MM.1S (cell line): ENCODE data around the gene RAPGEFL1.
"Not testable (repeated sequence)": the region's sequence is repeated elsewhere in the genome, so short reads cannot be mapped to it uniquely, and the experiment has no call there.

ENCODE experiments used
- DNase-seq: peaks from one replicate; pipeline ENCODE4 v3.0.0-alpha.2; 2015
- H2AFZ ChIP-seq: fragments of 300-600 bp; sonication (generic); 2 replicates; pipeline ENCODE4 v1.6.0; 2016; ENCODE audit warnings: antibody characterized with exemption, low read length
- H3F3A ChIP-seq: fragments of 300-600 bp; sonication (generic); 2 replicates; pipeline ENCODE4 v1.6.1; 2016; ENCODE audit warnings: mild to moderate bottlenecking, antibody characterized with exemption, low read length, moderate library complexity, mixed read lengths; ENCODE audit not compliant: insufficient read depth
- H3K27ac ChIP-seq: fragments of 300-600 bp; sonication (generic); 2 replicates; pipeline ENCODE4 v1.5.1; 2016; ENCODE audit warnings: mild to moderate bottlenecking, low read length
- H3K27me3 ChIP-seq: fragments of 300-600 bp; sonication (generic); replicated peaks from 2 replicates; pipeline ENCODE4 v1.6.0; 2016; ENCODE audit warnings: low read length; ENCODE audit not compliant: insufficient read depth
- H3K36me3 ChIP-seq: fragments of 300-600 bp; sonication (generic); replicated peaks from 2 replicates; pipeline ENCODE4 v1.6.1; 2016; ENCODE audit warnings: mild to moderate bottlenecking, low read length, mixed read lengths; ENCODE audit not compliant: insufficient read depth
- H3K4me1 ChIP-seq: fragments of 300-600 bp; sonication (generic); 2 replicates; pipeline ENCODE4 v1.6.1; 2016; ENCODE audit warnings: low read length, mixed read lengths
- H3K4me2 ChIP-seq: fragments of 300-600 bp; sonication (generic); 2 replicates; pipeline ENCODE4 v1.6.0; 2016; ENCODE audit warnings: low read depth, low read length
- H3K4me3 ChIP-seq: fragments of 300-600 bp; sonication (generic); 2 replicates; pipeline ENCODE4 v1.5.1; 2016; ENCODE audit warnings: low read length, mixed read lengths
- H3K79me2 ChIP-seq: fragments of 300-600 bp; sonication (generic); 2 replicates; pipeline ENCODE4 v1.6.1; 2016; ENCODE audit warnings: mixed run types, low read length, mixed read lengths
- H3K9ac ChIP-seq: fragments of 300-600 bp; sonication (generic); 2 replicates; pipeline ENCODE4 v1.6.1; 2016; ENCODE audit warnings: low read length, mixed read lengths
- H3K9me2 ChIP-seq: fragments of 300-600 bp; sonication (generic); replicated peaks from 2 replicates; pipeline ENCODE4 v1.6.1; 2016; ENCODE audit warnings: mild to moderate bottlenecking, low read length, mixed read lengths; ENCODE audit not compliant: insufficient read depth
- H3K9me3 ChIP-seq: fragments of 300-600 bp; sonication (generic); replicated peaks from 2 replicates; pipeline ENCODE4 v1.6.1; 2016; ENCODE audit warnings: mild to moderate bottlenecking, low read length, mixed read lengths; ENCODE audit not compliant: insufficient read depth
- H4K20me1 ChIP-seq: fragments of 300-600 bp; sonication (generic); 2 replicates; pipeline ENCODE4 v1.6.1; 2016; ENCODE audit warnings: mild to moderate bottlenecking, low read length, moderate library complexity, mixed read lengths; ENCODE audit not compliant: insufficient read depth
- CTCF ChIP-seq: fragments of 300-600 bp; sonication (generic); IDR thresholded peaks from 2 replicates; pipeline ENCODE4 v1.5.1; 2016; ENCODE audit warnings: antibody characterized with exemption, low read length, mixed read lengths
- EZH2 ChIP-seq: fragments of 300-600 bp; sonication (generic); optimal IDR thresholded peaks from 2 replicates; pipeline ENCODE3; 2017; ENCODE audit warnings: low read depth, mild to moderate bottlenecking, antibody characterized with exemption, low read length, mixed read lengths
- EZH2phosphoT487 ChIP-seq: fragments of 300-600 bp; sonication (generic); IDR thresholded peaks from 2 replicates; pipeline ENCODE4 v1.6.1; 2018; ENCODE audit warnings: antibody characterized with exemption, low read length

The RAPGEFL1 gene

DNA sequence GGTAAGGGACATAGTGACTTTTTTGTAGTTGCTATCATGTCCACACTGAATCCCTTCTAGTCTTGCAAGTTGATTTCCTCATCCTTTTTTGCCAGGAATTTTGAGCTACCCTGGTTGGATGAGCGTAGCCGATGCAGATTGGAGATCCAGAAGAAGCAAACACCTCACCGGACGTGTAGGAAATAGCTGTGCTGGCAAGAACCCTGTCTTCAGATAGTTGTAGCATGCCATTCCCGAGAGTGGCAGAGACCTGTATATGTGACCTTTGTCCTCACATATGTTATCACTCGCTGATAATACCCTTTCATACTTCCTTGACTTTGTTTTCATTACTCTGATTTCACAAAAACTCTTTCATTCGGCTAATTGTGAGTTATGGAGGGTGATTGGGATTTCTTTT, 43.1 kb upstream of the RAPGEFL1 start:
- H3K9me3 ChIP-seq, result no peaks in the 10 kb centered on the region
- no peak for TF ChIP-seq EZH2
- no peak for TF ChIP-seq CTCF
- TF ChIP-seq EZH2phosphoT487, result no peak
- no peak overlapping the region for H3K9ac ChIP-seq
- peaks cover 3% of the 10 kb centered on the region; the same call in 1 of the 2 replicates for H3K36me3 ChIP-seq
- H3K4me3 ChIP-seq, result no peak overlapping the region
- no peaks in the 10 kb centered on the region for H3K27me3 ChIP-seq
- no peak for DNase-seq
- peaks cover 14% of the 10 kb centered on the region for H3F3A ChIP-seq
- H2AFZ ChIP-seq, result no peak overlapping the region
- H4K20me1 ChIP-seq, result no peaks in the 10 kb centered on the region
- H3K4me1 ChIP-seq, result no peaks in the 10 kb centered on the region
- H3K79me2 ChIP-seq, result peaks cover 69% of the 10 kb centered on the region
- H3K27ac ChIP-seq, result no peak overlapping the region
- no peaks in the 10 kb centered on the region for H3K9me2 ChIP-seq
- H3K4me2 ChIP-seq, result no peak overlapping the region

DNA sequence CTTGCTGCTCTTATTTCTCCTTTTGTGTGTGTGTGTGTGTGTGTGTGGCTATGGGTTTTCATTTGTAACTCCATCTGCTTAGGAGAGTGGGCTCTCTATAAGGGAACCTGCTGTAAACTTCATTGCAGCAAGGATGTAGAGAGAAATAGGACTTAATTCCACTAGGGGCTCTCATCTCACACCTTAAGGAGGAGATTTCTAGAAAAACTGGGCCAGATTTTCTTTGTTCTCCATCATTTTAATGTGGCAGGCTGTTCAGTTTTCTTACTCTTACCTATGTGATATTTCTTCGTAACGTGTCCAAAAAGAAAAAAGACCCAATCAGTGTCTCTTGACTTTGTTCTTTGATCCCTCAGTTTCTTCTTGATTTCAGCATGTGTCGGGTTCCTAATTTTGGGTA, 41.5 kb upstream of the RAPGEFL1 start:
- Histone ChIP-seq H2AFZ (no peak overlapping the region), H3K9me2 (no peaks in the 10 kb centered on the region), H3K27ac (no peak overlapping the region), H3F3A (peaks cover 20% of the 10 kb centered on the region), H3K27me3 (no peaks in the 10 kb centered on the region), H3K4me2 (no peak overlapping the region), H3K36me3 (no peaks in the 10 kb centered on the region; the same call in 1 of the 2 replicates), H4K20me1 (no peaks in the 10 kb centered on the region), H3K79me2 (peaks cover 65% of the 10 kb centered on the region), H3K4me3 (no peak overlapping the region), H3K9ac (no peak overlapping the region), H3K4me1 (no peaks in the 10 kb centered on the region), H3K9me3 (no peaks in the 10 kb centered on the region)
- TF ChIP-seq CTCF (no peak), EZH2phosphoT487 (no peak), EZH2 (no peak)
- no peak for DNase-seq

DNA sequence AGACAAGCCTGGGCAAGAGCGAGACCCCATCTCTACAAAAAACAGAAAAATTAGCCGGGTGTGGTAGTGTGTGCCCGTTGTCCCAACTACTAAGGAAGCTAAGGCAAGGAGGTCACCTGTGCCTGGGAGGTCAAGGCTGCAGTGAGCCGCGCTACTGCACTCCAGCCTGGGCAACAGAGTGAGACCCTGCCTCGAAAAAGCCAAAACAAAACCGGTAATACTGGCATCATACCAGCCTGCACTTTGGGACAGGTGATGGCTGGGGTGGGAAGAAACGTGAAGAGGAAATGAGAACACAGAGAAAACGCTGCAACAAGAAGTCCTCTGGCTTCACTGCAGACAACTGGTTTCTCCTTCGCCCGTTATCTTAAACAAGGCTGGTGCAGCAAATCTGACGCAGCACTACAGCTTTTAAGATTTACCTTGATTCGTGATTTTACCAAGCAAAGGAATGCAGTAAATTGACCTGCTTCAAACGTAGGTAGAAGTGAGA, 37.7 kb upstream of the RAPGEFL1 start:
- Histone ChIP-seq H4K20me1 (no peaks in the 10 kb centered on the region), H3K9ac (peak overlapping the region; percentile 90), H3K9me2 (no peaks in the 10 kb centered on the region), H3K79me2 (peaks cover 78% of the 10 kb centered on the region), H2AFZ (peak overlapping the region; percentile 47), H3K4me1 (peaks cover 8% of the 10 kb centered on the region), H3K27ac (peak overlapping the region; percentile 91), H3F3A (peaks cover 20% of the 10 kb centered on the region), H3K9me3 (no peaks in the 10 kb centered on the region), H3K4me2 (peak overlapping the region; percentile 84), H3K36me3 (0 out of 2 replicates have a peak, but pooled peaks cover 3% of the 10 kb centered on the region), H3K4me3 (peak overlapping the region; percentile 86), H3K27me3 (no peaks in the 10 kb centered on the region)
- TF ChIP-seq CTCF, result no peak
- no peak for DNase-seq

GRCh38 chr17:40143166-40143565, 34.1 kb upstream of the RAPGEFL1 start:
- not testable (repeated sequence) for H3K27ac ChIP-seq, H3K4me1 ChIP-seq, H3K9me2 ChIP-seq, H3F3A ChIP-seq, H3K27me3 ChIP-seq, DNase-seq, H3K4me2 ChIP-seq, H3K9me3 ChIP-seq, H3K4me3 ChIP-seq, H3K9ac ChIP-seq, H3K36me3 ChIP-seq, H4K20me1 ChIP-seq, H2AFZ ChIP-seq
- H3K79me2 ChIP-seq, result peaks cover 72% of the 10 kb centered on the region
